Activated T-cell treated with anti-CD3 and anti-CD28 coated beads for 4 hours (primary cell): ENCODE results near the gene STX1B.

Experiments
- DNase-seq: peaks from one replicate; pipeline ENCODE4 v3.0.0-alpha.2; 2020

The STX1B gene

DNA sequence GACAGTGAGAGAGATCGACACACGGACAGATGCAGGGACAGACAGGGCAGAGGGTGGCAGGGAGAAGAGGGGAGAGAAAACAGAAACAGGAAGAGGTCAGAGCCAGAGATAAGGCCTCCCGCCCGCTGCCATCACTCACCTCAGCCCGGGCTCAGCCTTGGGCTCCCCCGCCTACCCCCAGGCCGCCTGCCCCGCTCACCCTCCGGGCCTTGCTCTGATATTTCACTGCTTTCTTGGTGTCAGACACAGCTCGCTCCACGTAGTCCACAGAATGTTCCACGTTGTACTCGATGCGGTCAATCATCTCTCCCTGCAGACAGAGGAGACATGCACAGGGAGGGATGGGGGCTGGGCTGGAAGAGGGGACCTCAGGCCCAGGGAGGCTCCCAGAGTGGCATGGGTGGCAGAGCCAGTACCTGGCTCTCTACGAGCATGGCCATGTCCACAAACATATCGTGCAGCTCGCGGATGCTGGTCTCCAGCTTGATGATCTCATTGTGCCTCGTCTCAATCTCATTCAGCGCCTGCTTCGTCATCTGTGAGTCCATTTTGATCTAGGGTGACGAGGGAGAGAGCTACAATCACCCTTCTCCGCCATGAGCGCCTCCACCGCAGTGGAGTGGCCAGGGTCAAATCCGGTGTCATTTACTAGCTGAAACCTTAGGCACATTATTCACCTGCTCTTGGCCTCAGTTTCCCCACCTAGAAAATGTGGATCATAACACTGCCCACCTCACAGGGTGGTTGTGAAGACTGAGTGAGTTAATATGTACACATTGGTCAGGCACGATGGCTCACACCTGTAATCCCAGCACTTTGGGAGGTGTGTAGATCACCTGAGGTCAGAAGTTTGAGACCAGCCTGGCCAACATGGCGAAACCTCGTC, 17.3 kb downstream of the STX1B start:
- no peak for DNase-seq

DNA sequence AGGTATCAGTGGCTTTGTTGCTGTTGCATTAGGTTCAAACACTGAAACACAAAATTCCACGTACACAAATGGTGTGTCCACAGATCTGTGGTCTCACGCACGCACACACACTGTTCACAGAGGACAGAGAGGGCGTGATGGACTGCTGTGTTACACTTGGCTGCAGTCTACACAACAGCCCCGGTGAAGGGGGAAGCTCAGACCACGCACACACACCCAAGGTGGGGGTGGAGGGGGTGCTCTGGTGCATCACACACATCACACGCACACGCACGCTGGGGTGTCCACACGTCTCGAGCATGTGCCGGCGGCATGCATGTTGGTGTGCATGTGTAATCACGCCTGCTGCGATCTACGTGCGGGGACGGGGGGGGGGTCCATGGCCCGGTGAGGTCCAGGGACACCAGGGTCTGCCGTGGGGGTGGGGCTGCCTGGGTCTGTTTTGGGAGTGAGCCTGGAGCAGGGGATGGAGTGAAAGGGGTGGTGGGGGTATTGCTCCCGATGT, 18.1 kb downstream of the STX1B start:
- no peak for DNase-seq

DNA sequence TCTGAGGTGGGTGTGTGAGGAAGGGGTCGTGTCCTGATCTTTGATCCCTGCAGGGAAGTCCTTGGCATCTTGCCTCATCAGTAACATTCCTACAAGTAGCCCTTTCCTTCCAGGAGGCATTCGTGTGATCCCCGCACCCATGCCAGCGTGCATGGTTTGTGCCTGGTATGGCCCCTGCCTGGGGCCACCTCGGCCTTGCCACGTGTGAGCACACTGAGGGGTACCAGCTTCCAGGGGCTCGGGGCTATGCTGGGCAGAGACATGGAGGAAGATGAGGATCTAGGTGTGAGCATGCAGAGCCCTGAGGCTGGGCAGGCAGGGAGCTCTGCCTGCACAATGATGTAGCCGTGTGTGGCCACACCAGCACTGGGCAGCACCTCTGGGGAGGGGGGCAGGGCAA, 19.4 kb downstream of the STX1B start:
- no peak for DNase-seq

DNA sequence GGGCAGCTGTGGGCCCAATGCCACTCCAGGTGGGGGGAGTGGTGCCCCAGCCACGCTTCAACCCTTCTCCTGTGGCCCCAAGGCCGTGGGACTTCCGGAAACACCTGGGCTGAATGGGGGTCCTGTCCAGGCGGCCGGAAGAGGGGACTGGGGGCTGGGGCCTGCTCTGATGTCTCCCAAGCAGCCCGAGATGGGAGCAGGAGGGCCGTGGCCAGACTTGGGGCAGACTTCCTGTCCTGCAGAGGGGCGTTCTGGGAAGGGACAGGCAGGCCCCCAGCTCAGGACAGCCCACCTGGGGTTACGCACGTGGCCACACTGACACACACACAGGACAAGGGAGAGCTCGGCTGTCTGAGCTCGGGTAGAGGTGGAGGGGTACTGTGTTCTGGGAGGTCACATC, 20.3 kb downstream of the STX1B start:
- no peak for DNase-seq

DNA sequence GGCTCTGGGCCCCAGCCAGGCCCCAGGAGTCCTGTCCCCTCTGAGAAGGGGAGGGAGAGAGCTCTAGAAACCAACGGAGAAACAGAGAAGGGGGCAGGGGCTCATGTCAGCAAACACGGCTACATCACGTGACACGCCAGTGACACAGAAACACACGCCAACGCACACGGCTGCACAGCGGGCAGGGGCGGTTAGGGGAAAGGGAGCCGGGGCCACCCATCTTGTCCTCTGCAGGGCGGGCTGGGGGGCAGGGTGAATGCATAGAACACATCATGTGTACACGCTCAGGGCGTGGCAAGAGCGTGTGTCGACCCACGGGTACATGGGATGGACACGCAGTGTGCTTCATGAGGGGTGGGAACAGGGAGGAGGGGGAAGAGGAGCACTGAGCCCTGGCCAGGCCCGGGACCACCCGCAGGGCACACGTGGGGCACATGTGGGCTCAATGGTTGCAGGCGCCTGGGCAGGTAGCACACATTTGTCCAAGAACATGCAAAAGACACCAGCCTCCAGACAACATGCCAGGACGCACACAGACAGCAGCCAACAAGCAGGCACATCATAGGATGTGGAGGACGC, 20.9 kb downstream of the STX1B start:
- DNase-seq, result no peak

DNA sequence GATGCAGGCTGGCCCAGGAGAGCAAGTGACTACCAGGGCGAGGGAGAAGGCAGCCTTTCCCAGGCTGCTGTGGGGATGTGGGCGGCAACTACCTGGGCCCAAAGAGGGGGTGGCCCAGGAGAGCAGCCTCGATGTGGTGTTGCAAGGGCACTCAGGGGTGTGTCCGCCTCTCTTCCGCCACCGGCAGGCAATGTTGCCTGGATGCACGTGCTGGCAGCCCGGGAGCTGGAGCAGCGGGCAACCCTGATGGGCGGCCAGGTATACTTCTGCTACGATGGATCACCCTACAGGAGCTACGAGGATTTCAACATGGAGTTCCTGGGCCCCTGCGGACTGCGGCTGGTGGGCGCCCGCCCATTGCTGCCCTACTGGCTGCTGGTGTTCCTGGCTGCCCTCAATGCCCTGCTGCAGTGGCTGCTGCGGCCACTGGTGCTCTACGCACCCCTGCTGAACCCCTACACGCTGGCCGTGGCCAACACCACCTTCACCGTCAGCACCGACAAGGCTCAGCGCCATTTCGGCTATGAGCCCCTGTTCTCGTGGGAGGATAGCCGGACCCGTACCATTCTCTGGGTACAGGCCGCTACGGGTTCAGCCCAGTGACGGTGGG, 22.8 kb downstream of the STX1B start:
- no peak for DNase-seq

DNA sequence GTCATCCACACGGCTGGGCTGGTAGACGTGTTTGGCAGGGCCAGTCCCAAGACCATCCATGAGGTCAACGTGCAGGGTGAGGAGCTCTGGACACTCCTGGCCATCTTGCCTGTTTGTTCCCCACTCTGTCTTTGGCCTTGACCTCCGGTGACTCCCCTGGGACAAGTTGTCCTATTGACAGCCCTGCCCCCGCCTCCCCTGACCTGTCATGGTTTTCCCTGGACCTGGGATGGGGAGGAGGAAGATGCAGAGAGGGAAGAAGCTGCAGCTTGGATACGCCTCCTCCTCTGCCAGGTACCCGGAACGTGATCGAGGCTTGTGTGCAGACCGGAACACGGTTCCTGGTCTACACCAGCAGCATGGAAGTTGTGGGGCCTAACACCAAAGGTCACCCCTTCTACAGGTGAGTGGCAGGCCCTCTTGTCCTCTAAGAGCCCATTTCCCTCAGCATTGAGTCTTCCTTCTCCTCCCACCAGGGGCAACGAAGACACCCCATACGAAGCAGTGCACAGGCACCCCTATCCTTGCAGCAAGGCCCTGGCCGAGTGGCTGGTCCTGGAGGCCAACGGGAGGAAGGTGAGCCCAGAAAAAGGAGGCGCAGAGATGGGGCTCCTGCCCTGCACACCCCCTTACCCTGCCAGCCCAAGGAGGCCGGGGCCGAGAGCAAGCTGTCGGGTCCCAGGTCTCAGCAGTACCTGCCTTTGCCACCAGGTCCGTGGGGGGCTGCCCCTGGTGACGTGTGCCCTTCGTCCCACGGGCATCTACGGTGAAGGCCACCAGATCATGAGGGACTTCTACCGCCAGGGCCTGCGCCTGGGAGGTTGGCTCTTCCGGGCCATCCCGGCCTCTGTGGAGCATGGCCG, 24.1 kb downstream of the STX1B start:
- no peak for DNase-seq

DNA sequence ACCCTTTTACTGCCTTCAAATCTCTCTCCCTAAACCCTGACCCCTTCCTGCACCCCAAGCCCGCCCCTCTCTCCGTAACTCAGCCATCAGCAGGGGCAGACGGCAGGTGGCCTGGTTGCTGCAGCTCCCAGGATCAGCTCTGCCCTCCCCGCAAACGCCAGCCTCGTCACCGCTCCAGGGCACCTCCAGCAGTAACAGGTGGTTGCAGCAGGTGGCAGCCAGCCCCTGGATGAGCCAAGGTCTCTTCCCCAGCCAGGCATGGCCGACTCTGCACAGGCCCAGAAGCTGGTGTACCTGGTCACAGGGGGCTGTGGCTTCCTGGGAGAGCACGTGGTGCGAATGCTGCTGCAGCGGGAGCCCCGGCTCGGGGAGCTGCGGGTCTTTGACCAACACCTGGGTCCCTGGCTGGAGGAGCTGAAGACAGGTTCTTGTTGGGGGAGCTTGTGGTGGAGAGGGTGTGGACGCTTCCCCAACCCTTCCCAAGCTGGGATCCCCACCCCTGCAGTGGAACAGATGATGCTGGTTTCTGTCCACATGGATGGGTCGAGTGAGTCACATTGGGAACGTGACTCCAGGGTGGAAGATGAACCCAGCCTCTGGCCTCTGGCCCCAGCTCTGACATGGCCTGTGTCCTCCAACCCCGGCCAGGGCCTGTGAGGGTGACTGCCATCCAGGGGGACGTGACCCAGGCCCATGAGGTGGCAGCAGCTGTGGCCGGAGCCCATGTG, 24.9 kb downstream of the STX1B start:
- DNase-seq, result no peak

DNA sequence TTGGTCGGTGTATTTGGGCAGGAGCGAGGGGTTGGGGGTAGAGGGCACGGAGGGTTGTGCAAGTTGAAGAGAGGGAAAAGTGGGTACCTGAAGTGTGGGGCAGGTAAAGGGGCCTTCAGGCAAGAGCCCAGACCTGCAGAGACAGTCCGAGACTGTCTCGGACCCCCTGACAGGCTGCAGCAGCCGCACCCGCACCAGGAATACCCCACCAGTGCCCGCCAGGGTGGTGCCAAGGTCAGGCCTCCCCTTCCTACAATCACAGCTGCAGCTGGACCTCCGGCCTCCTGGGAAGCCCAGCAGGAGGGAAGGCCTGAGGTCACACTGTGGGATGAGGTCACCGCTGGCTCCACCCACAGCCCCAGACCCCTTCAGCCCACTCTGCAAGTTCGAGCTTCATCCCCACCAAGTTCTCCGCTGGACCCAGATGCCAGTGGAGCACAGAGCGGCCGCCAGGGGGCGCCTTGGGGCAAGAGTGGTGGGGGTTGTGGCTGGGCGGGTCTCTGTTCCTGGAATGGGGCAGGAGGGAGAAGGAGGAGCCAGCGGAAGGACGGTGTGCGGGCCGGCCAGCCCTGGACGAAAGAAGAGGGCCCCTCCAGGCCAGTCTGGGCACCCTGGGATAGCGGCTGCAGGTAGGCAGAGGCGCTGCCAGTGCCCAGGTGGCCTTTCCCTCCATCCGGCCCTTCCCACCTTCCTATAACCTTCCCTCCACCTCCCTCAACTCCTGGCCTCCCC, 25.6 kb downstream of the STX1B start, which contains the start of gene HSD3B7:
HSD3B7 (plus strand) TSS at position 539 of the 732 bp plus-strand sequence. CDS start 452 bp downstream, outside the sequence.
- peak; percentile 78 for DNase-seq

DNA sequence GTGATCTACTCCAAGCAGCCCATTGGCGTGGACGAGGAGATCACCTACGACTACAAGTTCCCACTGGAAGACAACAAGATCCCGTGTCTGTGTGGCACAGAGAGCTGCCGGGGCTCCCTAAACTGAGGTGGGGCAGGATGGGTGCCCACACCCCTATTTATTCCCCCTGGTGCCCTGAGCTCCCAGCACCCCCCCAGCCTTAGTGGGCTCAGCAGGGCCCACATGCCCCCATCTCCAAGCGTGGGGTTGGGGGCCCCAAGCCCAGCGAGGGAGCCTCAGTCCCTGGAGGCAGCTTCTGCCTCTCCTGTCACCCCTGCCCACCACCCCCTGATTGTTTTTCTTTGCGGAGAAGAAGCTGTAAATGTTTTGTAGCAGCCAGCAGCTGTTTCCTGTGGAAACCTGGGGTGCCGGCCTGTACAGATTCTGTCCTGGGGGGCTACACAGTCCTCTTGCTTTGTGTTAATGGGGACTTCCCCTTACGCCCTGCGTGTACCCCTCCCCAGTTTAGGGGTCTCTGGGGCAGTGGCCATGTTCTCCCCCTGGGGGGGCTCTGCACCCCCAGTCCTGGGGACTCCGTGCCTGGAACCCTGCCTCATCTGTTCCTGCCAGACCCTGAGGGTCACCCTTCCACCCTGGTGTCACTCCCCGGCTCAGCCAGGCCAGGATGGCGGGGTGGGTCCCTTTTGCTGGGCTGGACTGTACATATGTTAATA, 26.4 kb downstream of the STX1B start:
- no peak for DNase-seq

DNA sequence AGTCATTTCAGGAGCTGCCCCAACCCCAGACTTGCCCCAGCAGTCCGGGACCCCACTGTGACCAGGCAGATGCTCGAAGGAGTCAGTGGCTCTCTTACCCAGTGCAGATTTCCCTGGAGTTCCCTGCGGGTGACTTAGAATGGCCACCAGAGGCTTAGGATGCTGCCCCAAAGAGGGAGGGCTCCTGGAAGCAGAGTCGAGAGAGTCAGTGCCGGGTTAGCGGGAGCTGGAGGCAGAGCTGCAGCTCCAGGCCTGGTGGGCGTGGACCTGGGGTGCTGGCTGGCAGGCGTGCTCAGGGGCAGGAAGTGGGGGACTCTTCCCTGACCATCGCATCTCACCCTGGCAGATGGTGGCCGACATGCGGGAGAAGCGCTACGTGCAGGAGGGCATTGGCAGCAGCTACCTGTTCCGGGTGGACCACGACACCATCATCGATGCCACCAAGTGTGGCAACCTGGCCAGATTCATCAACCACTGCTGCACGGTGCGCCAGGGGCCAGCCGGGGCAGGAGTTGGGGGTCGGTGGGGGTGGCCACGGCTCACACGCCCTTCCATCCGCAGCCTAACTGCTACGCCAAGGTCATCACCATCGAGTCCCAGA, 27.0 kb downstream of the STX1B start:
- DNase-seq, result no peak

DNA sequence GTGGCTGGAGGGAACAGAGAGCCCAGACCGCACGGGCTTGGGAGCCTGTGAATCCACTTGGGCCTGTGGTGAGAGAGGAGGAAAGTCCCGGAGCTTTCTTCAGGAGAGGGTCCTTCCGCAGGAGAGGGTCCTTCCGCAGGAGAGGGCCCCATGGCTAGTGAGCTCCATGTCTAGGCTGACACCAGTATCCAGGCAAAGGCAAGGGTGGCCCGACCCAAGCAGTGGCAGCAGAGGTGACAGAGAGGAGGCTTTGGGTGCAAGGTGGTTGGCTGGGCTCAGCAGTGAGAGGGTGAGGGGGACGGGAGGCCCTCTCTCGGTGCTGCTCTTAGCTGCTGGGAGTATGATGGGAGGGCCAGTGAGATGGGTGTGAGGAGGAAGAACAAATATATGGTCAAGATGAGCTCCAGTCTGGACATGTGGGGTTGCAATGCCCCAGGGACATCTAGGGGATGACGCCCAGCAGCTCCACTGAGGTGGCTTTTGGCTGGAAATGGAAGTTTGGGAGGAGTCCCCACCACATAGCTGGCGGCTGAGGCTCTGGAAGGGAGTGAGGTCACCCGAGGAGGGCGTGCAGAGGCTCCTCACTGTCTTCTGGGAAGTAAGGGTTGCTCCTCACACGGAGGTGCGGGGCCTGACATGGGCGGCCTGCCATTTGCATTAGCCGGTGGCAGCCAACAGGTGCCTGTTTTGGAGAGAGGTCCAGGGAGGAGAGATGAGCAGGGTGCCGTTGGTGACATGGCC, 27.7 kb downstream of the STX1B start:
- no peak for DNase-seq

DNA sequence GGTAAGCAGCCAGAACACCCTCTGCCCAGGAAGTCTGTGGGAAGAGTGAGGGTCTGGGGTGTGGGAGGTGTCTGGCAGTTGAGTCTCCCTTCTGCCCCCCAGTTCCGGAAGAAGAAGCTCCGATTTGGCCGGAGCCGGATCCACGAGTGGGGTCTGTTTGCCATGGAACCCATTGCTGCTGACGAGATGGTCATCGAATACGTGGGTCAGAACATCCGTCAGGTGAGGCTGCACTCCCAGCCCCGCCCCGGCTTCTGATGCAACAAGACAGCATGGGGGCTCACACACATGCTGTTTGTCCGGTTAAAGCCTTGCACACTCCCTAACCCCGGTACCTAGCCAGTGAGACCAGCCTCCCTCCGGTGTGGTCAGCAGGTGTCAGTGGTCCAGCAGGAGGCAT, 29.5 kb downstream of the STX1B start:
- no peak for DNase-seq

DNA sequence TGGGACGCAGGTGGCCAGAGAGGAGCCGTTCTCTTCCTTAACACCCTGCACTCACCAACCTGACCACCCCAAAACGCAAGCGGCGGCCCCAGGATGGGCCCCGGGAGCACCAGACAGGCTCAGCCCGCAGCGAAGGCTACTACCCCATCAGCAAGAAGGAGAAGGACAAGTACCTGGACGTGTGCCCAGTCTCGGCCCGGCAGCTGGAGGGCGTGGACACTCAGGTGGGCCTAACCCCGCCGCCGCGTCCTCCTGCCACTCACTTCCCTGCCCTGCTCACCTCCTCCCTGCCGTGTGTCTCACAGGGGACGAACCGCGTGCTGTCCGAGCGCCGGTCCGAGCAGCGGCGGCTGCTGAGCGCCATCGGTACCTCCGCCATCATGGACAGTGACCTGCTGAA, 30.0 kb downstream of the STX1B start:
- DNase-seq, result no peak

DNA sequence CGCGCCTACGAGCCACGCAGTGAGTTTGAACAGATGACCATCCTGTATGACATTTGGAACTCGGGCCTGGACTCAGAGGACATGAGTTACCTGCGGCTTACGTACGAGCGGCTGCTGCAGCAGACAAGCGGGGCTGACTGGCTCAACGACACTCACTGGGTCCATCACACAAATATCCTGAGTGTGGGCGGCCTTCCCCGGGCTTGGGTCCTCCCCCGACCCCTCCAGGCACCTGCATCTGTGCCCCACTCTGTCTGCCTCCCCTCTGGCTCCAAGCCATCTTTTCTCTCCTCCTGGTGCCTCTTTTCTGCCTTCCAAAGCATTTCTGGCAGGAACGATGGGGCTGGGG, 30.4 kb downstream of the STX1B start:
- no peak for DNase-seq

DNA sequence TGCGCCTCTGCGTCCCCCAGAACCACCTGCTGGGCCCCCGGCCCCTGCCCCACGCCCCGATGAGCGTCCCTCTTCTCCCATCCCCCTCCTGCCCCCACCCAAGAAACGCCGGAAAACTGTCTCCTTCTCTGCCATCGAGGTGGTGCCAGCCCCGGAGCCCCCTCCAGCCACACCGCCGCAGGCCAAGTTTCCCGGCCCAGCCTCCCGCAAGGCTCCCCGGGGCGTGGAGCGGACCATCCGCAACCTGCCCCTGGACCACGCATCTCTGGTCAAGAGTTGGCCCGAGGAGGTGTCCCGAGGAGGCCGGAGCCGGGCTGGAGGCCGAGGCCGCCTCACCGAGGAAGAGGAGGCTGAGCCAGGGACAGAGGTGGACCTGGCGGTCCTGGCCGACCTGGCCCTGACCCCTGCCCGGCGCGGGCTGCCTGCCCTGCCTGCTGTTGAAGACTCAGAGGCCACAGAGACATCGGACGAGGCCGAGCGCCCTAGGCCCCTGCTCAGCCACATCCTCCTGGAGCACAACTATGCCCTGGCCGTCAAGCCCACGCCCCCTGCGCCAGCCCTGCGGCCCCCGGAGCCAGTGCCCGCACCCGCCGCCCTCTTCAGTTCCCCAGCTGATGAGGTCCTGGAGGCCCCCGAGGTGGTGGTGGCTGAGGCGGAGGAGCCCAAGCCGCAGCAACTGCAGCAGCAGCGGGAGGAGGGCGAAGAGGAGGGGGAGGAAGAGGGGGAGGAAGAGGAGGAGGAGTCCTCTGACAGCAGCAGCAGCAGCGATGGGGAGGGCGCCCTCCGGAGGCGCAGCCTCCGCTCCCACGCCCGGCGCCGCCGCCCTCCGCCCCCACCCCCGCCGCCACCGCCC, 31.0 kb downstream of the STX1B start:
- DNase-seq, result no peak

DNA sequence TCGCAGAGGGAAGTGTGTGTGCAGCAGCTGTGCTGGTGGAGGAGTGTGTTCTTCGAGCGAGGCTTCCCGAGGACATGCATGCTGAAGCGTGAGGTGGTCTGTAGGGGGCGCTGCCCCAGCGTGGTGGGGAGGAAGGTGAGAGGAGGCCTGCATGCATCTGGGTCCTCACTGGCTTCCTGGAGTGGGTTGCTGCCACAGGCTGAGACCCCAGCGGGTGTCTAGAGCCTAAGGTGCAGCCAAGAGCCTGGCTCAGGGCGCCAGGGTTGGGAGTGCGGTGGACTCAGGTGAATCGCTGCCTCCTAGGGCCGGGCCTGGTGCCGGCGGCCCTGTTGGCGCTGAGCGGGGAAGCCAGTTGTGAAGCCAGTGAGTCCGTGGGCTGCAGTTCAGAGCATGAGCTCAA, 32.9 kb downstream of the STX1B start:
- no peak for DNase-seq

DNA sequence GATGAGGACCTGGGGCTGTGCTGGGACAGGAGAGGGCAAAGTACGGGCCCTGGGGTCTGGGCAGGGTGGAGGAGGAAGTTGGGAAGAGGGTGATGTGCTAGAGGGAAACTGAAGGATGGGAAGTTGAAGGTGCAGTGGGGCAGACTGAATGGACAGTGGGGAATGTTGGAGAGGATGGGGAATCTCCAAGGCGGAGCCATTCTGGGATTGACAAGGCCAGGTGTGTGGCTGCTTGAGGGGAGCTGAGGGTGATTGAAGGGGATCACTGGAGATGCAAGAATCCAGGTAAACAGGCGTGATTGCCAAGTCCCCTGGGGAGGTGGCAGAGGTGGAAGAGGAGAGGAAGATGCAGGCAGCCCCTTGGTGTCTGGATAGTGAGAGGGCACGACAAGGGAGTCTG, 34.0 kb downstream of the STX1B start:
- DNase-seq, result no peak

DNA sequence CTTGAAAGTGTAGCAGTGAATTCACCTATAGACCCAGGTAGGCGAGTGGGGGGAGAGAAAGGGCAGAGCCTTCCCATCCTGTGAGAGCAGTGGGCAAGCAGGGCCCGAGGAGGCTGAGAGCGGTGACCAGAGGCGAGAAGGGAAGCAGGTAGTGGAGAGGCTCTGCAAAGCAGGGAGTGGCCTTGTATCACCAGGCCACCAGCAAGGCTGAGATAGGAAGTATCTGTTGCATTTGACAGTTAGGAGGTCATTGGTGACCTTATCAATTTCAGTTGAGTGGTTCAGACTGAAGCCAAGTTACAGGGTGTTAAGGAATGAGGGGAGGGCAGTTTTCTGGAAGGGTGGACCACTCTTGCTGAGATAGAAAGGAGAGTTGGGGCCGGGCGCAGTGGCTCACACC, 36.1 kb downstream of the STX1B start:
- no peak for DNase-seq
